ENCODE measurements around the gene HAND2. TPM values are rescaled to one million over a fixed set of nuclear protein-coding genes. Genes with fewer than 3 reads are reported as not detected.

The HAND2 gene
- 6.0 TPM for total RNA-seq

DNA sequence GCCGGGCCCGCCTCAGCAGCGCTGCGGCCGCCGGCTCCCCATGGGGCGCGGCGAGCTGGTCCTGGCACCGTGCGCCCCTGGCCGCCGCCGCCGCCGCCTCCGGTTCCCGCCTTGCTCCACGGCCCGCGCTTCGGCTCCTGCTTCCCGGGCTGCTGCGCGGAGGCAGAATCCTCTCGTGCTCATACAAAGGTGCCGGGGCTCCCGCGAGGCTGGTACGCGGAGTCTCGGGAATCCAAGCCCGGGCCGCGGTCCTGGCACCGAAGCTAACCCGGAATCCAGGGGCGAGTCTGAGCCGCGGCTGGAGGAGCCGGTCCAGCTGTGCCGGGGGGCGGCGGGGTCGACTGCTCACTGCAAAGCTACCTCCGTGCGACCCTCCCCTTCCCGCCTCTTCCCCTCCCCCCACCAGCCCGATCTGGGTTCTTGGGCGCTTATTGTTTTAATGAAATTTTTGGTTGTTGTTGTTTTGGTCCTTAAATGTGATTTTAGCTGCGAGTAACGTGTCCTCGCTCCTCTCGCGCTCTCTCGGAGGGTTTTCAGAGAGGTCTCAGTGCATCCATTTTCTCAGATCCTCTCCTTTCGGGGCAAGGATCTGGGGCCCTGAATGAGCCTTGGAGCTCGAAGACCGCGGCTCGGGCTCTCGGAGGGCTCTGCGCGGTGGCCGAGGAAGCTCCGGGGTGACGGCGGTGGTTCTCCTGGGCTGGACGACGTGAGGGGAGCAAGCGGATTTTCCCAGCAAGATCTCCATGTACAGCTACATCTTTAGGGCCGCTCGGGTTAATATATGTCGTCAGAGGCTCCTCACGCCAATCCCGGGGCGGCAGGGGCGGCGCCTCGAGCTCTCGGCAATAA, at the start of gene HAND2:
Gene HAND2 (minus strand): TSS at position 753 of the 849 bp plus-strand sequence. CDS start 940 bp downstream, outside the sequence.
- intact Hi-C loops (cut with DNase I): loop anchor here (1.0 to 5.0 kb wide), 3 partner anchors 9 to 218 kb away; partner anchors contain the start of gene HMGB2
- Histone ChIP-seq H3K4me1 (peaks cover 0 to 4% of the 10 kb centered on the region in 2 donors), H3K27me3 (no peaks in the 10 kb centered on the region), H3K27ac (peak within 1 kb of the TSS; percentile 96 to 97), H3K36me3 (peaks cover 0 to 8% of the 10 kb centered on the region in 2 donors), H3K9me3 (no peaks in the 10 kb centered on the region), H3K4me3 (peak within 1 kb of the TSS; percentile 61 to 93)
- TF ChIP-seq, protein P1, sequence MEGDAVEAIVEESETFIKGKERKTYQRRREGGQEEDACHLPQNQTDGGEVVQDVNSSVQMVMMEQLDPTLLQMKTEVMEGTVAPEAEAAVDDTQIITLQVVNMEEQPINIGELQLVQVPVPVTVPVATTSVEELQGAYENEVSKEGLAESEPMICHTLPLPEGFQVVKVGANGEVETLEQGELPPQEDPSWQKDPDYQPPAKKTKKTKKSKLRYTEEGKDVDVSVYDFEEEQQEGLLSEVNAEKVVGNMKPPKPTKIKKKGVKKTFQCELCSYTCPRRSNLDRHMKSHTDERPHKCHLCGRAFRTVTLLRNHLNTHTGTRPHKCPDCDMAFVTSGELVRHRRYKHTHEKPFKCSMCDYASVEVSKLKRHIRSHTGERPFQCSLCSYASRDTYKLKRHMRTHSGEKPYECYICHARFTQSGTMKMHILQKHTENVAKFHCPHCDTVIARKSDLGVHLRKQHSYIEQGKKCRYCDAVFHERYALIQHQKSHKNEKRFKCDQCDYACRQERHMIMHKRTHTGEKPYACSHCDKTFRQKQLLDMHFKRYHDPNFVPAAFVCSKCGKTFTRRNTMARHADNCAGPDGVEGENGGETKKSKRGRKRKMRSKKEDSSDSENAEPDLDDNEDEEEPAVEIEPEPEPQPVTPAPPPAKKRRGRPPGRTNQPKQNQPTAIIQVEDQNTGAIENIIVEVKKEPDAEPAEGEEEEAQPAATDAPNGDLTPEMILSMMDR (IDR thresholded peaks at IDR 0.05): no peak
- DNase-seq (ENCODE audit: low spot score in 2 of 2): peak in 1 of 2 donors; percentile 90

DNA sequence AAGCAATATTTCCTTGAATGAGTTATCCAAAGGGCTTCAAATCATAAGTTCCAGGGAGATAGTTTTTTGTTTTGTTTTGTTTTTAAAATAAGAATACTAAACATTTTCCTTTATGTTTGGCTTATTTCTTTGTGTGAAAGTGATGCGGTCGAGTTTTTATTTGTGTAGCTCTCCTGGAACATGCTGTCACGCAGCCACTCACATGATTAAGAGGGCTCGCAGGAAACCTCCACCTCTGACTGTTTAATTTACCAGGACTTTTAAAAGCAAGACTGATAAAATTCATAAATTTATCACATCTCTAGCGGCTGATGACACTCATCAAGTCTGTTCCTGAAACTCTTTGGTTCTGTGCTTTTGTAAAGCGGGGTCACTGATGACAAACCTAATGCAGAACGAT, 48.9 kb upstream of the HAND2 start:
- DNase-seq (ENCODE audit: low spot score in 2 of 2): no peak
- Histone ChIP-seq H3K36me3 (no peaks in the 10 kb centered on the region), H3K4me3 (no peak overlapping the region), H3K9me3 (no peaks in the 10 kb centered on the region), H3K27me3 (no peaks in the 10 kb centered on the region), H3K27ac (no peak overlapping the region), H3K4me1 (no peaks in the 10 kb centered on the region)
- TF ChIP-seq, protein P1 (IDR thresholded peaks at IDR 0.05): no peak
- intact Hi-C loops (cut with DNase I): no loop called here

DNA sequence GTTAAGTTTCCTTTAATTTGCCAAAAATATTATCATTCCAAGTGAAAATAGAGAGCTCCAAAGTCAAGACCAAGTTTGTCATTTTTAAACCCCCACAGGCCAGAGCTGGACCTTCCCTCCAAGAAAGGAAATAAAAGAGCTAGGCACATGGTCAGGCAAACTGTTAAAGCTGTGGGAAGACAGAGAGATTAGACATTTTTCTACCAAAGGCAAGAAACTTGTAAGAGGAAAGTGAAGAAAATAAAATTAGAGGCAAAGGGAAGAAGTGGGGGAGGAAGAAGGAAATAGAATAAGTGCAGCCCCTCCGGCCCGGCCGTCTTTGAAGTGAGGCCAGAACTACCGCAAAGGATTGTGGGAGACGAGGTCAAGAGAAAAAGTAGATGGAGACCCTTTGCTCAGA, 47.9 kb upstream of the HAND2 start:
- peaks cover 0 to 2% of the 10 kb centered on the region in 2 donors for H3K4me1 ChIP-seq
- intact Hi-C loops (cut with DNase I): no loop called here
- H3K27me3 ChIP-seq: no peaks in the 10 kb centered on the region
- no peaks in the 10 kb centered on the region for H3K36me3 ChIP-seq
- TF ChIP-seq, protein P1 (IDR thresholded peaks at IDR 0.05): no peak
- no peak overlapping the region for H3K4me3 ChIP-seq
- DNase-seq (ENCODE audit: low spot score in 2 of 2): no peak
- H3K9me3 ChIP-seq: no peaks in the 10 kb centered on the region
- no peak overlapping the region for H3K27ac ChIP-seq

DNA sequence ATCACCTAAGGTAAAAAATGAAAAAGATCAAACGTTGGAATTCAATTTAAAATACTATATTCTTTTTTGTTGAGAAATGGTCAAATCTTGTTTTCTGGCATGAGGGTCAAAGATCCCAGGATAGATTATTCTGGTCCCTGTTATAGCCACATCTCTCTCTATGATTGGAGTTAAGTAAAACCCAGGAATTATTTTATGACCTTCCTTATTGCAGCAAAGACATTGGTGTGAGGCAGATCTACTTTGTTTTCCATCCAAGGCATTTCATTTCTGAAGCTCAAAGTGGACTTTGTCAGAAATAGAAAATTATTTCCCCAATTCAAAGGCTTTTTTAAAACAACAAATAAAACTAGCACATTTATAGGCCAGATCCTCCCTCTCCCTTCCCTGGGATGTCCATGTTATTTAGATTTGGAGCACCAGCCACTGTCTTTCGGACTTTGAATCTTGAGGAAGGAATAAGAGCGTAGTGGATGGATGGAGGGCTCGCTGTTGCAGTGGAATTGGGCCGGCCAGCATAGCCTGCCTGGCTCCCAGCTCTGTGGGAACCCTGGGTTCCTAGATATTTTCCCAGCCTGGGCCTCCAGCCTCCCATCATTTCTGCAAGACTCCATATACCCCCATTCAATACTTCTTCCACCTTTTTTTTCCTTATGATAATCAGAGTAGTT, 45.6 kb upstream of the HAND2 start:
- Histone ChIP-seq H3K4me1 (peaks cover 0 to 4% of the 10 kb centered on the region in 2 donors), H3K36me3 (no peaks in the 10 kb centered on the region), H3K27ac (no peak overlapping the region), H3K4me3 (no peak overlapping the region), H3K9me3 (no peaks in the 10 kb centered on the region), H3K27me3 (no peaks in the 10 kb centered on the region)
- DNase-seq (ENCODE audit: low spot score in 2 of 2): no peak
- intact Hi-C loops (cut with DNase I): no loop called here
- TF ChIP-seq, protein P1 (IDR thresholded peaks at IDR 0.05): no peak

- no peak overlapping the region for H3K4me3 ChIP-seq
- TF ChIP-seq, protein P1 (IDR thresholded peaks at IDR 0.05): no peak
- no peaks in the 10 kb centered on the region for H3K27me3 ChIP-seq
- H3K27ac ChIP-seq: no peak overlapping the region
- H3K36me3 ChIP-seq: no peaks in the 10 kb centered on the region
- DNase-seq (ENCODE audit: low spot score in 2 of 2): no peak
- no peaks in the 10 kb centered on the region for H3K9me3 ChIP-seq
- peaks cover 0 to 4% of the 10 kb centered on the region in 2 donors for H3K4me1 ChIP-seq
- intact Hi-C loops (cut with DNase I): no loop called here
These were observed 43.7 kb upstream of the HAND2 start for GRCh38 chr4:173573725-173574124.

Measured in ascending aorta (tissue), 2 donors.